NAMALWA (cell line): ENCODE measurements around the gene FAM20C.

ENCODE experiments used
- DNase-seq: peaks from one replicate; pipeline ENCODE4 v3.0.0-alpha.2; 2015; ENCODE audit warnings: low spot score

The FAM20C gene

GRCh38 chr7:307970-308369 is 115.6 kb downstream of the FAM20C start:
- no peak for DNase-seq

- no peak for DNase-seq
Observed at GRCh38 chr7:309586-310228, 117.3 kb downstream of the FAM20C start.
